ENCODE measurements around the gene FYCO1.
"Not testable (repeated sequence)": the region's sequence is repeated elsewhere in the genome, so short reads cannot be mapped to it uniquely, and the experiment has no call there.

FYCO1 gene

DNA sequence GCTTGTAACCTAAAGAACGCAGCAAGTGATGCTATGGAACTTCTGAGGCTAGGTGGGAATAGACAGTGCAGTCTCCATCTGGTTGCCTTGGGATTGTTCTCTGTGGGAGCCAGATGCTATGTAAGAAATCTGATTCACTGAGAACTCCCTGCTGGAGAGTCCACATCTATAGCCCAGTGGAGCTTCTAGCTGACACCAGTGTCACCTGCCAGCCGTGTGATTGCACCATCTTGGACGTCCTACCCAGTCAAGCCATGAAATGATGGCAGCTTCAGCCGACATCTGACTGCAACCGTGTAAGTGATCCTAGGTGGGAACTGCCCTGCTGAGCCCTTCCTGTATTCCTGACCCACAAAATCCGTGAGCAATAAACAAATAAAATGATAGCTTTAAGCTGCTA is 12.4 kb upstream of the FYCO1 start:
- no peak for DNase-seq

DNA sequence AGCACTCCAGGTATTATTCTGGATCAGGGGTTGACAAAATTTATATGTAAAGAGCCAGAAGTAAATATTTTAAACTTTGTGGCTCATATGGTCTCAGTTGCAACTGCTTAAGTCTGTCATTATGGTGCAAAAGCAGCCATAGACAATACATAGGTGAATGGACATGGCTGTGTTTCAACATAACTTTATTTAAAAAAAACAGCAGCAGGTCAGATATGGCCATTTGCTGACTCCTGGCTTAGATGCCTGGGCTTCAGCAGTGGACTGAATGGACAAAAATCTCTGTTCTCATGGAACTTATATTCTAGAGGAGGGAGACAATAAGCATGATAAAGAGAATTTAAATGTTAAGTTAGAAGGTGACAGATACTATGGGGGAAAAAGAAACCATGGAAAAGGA is 11.7 kb upstream of the FYCO1 start:
- no peak for DNase-seq

DNA sequence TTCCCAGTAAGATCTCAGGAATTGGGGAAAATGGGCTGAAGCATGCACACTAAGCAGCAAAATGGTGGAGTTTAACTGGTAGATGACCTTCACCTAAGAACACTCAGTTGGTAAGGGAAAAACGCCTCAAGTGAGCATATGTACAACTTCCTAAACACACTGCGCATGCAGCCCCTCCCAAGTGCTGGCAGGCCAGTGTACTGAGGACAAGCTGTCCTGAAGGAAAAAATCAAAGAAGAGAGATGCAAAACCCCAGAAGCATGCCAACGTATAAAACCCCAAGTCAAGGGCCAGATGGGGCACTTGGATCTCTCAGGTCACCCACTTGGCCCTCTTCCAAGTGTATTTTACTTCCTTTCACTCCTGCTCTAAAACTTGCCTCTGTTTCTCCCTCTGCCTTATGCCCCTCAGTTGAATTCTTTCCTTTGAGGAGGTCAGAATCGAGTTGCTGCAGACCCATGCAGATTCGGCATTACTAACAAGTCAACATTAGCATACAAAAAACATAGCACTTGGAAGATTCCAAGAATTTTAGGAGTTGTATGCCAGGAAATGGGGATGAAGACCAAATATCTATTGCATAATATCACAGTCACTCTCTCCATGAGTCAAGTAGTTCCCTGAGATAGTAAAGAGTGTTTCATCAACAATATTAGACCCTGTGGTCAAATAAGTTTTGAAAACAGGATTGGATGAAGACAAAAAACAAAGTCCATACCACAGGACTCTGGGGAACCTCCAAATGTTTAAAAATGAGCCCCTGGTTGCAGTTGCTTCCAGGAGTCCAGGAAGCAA is 10.8 kb upstream of the FYCO1 start:
- no peak for DNase-seq

DNA sequence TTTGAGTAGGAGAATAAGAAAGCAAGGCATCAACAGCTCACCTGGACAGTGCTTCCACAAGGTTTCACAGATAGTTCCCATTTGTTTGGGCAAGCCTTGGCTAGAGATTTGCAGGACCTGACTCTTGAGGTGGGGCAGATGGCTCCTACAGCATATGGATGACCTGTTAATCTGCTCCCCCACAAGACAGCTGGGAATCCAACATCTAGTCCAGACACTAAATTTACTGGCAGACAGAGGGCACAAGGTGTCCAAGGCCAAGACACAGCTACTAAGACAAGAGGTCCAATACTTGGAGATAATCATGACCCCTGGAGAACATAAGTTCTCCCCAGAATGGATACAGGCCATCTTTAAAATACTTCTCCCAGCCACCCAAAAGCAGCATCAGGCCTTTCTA is 8.1 kb upstream of the FYCO1 start:
- not testable (repeated sequence) for DNase-seq

DNA sequence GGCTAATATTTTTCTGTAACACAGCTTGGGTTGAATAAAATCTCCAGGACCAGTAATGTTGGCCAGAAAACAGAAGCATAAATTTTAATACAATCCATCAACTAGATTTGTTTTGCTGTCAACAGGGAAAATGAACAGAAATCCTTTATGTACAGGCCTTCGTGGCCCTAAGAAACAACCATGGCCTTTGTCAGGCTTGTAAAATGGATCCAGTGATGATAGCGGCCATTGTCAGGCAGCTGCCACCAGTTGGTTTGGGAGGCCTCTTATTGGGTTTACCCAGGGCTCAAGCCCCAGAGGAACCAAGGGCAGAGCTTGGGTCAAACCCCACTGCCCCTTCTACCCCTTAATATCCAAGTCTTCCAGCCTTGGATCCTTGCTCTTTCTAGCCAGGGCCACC is 5.6 kb upstream of the FYCO1 start:
- DNase-seq, result no peak

DNA sequence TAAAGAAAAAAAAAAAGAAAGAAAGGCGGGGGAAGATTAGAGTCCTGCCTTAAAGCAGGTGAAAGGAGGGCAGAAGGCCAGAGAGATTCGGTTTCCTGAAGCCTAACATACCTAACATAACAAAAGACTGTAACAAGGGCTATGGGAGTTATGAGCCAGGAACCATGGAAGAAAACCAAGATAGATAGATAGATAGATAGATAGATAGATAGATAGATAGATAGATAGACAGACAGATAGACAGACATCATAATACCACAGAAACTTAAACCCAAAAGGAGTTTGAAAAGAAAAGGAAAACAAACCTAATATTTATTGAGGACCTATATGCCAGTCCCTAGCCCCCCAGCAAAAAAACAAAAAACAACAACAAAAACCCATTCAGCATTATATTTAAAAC is 2.3 kb upstream of the FYCO1 start:
- no peak for DNase-seq

DNA sequence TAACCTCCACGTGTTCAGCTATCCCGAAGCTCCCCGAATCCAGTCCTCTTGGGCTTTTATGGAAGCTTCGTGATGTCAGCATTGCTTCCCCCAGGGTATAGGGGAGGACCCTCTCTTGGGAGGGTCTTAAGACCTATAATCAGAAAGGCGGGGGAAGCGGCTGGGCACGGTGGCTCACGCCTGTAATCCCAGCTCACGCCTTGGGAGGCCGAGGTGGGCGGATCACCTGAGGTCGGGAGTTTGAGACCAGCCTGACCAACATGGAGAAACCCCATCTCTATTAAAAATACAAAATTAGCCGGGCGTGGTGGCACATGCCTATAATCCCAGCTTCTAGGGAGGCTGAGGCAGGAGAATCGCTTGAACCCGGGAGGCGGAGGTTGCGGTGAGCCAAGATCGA is 1.9 kb upstream of the FYCO1 start:
- not testable (repeated sequence) for DNase-seq

DNA sequence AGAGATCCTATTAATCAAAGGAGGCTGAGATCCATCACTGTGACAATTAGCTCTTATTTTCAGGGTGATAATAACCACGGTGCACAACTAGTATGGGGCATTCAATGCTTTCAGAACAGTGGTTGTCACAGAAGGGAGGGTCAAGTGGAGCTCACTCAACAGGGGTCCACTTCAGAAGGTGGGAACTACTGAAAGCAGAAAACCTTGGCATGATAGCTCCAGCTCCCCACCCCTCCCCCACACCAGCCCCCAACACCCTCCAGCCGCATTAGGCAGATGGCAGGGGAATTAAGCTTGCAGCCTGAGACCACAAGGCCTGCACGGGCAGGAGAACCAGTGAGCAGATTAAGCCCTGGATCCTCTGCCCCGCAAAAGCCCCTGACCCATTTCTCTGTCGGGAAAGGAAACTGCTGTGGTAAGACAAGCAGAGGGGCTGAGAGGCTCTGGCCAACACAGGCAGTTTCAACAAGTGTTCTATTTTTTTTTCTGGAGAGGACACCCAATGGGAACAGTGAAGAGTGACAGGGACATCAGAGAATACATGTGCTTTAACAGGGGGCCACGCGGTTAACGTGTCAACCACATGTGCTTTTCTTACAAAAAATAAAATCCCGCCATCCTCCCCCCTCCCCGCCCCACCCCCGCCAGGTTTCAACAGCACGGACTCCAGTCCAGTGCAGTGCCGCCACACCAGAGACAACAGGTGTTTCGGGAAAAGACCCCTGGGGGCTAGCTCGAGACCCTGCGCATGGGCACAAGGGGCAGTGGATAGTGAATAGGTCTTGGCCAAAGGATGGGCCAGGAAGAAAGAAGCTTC is 997 bp downstream of the FYCO1 start:
- no peak for DNase-seq

DNA sequence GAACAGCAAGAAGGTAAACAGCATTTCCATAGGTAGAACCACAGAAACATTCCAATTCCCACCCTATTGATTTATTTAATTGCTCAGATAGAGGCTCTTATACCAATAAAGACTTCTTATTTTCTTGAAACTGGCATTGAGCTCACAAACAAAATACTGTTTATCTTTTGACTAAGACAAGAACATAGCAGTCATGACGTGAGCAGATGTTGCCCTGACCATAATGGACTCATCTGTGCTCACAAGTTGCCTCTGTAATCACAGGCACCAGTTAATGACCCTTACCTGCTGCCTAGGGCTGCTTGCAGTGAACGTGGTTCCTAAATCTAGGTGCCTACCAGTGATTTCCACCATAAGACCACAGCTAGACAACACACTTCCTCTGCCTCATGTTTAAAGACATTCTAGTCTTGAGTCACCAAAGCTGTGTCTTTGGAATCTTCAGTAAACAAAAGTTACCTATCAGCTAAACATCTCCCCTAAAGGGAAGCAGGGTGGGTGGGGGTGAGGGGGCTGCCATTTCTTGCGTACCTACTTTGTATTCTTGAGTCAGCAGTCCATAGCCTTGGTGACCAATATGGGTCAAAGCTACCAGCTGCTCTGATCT is 2.1 kb downstream of the FYCO1 start:
- no peak for DNase-seq

DNA sequence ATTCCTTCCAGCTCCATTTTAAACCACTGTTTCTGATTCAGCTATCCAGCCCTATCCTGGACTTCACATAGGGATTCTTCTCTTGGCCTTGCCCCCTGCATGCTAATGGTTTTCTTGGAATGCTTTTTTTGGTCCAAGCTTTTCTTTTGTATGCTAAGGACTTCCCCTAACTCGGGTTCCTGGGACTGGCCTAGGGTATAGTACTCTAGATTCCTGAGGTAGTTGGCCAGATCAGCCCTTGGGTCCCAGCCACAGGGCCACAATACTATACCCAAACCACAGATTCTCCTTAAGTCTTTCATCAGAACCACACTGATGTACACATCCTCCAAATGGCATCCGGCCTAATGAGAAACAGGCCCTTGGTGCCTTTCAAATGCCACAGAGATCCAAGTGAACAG is 2.8 kb downstream of the FYCO1 start:
- no peak for DNase-seq

DNA sequence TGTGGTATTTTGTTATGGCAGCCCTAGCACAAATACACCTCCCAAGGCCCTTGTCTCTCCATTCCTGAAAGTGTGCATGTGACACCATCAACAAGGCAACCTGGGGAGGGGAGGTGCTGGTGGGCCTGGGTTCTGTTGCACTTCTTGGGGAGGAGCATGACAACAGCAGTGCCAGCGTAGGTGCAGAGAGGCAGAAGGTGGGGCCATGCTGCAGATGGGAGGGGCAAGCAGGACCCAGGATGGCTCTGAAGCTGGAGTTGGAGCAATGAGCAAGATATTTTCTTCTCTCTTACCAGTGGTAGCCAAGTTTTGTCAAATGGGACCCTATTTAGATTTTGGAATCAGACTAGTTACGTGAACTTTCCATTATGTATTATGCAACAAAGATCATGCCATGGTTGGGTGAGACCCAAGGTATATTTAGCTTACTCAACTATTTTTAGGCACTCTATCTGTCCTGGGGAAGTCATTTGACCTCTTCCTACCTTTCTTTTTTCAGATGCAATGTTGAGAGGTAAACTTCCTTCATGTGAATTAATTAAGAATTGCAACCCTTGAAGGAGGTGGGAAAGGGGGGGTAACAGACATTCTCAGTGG is 3.4 kb downstream of the FYCO1 start:
- no peak for DNase-seq

DNA sequence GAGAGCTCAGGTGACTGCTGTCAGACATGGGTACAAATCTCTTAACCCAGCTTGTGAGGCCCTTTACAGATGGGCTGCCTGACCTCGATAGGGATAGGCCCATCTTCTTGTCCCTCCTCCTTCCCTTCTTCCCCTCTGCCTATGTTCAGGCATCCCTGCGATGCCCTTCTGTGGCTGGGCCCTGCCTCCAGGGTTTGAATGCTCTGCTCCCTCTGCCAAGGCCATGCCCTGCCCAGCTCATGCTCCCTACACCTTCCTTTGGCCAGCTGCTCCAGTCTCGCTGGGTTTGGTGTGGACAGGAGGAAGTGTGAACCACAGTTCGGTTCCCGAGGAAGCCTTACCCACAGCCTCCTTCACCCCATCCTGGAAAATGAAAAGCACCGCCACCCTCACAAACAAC is 4.3 kb downstream of the FYCO1 start:
- no peak for DNase-seq

DNA sequence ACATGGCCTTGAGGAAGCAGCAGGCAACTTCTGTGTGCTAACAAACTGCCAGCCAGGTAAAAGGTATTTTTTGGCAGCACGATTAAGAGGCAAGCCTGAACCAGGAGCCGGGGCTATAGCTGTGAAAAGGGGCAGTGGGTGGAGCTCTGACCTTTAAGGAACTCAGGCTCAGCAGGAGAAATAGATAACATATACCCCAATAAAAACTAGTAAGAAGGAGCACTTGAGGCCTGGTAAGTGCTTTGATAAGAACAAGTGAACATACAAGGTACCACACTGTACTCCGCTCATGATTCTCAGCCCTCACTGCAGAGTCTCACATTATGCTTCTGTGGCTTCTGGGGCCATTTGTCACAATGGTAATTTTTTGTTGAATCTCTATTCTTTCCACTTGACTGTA is 5.4 kb downstream of the FYCO1 start:
- DNase-seq, result no peak

DNA sequence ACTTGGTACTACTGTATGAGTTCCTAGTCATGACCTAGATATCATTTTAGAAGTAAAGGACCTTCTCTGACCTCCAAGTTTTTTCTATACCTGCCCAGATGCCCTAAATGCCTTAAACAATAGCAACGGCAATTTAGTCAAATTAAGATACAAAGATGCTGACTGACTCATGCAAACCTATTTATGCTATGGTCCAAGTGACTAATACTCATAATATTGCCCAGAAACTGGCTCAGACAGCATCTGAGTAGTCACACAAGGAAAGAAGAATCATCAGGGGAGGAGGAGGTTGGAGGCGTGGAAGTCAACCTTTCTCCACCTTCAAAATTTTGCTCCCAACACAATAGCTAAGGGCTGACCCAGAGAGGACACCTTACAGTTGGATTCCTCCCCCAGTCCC is 6.8 kb downstream of the FYCO1 start:
- no peak for DNase-seq

DNA sequence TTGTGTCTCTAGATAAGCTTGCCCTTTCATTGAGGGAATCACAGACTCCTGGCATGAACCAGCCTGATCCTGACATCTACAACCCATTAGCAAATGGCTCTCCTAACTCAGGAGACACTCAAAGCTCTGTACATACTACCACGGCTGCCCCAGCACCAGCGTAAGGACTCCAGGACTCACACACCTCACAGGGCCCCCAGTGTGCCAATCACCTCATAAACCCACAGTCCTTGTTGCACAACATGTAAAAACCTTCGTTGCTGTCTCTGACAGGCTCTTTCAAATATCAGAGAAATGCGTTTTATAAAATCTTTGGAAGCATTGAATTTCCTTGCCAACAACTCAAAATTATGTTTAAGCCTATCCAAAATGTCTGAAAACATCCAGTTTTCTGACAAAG is 7.3 kb downstream of the FYCO1 start:
- no peak for DNase-seq

DNA sequence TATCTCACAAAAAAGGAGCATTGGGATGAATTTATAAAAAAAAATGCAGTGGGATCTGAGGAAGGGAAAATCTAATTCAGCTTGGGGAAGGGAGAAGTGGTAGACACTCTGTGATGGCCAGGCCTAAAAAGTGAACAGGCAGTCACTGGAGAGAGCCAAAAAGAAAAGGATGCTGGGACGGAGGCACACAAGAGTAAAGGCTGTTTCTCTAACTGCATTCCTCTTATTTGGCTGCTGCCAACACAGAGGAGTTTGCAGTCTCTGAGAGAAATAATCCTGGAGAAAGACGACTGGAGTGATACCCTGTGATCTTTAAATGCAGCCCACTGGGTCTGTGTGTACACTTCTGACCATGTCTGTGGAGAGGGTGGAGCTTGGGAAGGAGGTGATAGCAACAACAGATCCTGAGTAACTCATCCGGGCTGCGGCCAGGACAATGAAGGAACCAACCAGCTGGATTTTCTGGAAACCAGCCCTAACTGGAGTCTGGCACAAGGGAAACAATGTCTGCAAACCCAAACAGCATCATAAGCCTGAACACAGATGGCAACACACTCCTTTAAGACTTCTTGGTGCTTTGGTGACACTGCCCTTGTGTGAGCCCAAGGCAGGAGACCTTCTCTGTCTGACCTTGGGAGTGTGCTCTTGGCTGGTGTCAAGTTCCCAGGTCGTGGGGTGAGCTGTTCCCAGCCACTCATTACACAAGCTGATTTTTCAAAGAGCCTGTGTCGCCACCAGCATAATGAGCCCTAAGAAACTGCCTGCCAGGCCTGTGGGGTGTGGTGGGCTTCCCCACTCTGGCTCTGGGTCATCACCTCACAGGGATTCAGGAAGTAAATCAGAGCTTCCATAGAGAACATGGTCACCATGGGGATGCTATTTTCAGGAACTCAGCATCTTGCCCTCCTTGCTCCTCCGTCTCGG is 8.0 kb downstream of the FYCO1 start:
- DNase-seq, result no peak

DNA sequence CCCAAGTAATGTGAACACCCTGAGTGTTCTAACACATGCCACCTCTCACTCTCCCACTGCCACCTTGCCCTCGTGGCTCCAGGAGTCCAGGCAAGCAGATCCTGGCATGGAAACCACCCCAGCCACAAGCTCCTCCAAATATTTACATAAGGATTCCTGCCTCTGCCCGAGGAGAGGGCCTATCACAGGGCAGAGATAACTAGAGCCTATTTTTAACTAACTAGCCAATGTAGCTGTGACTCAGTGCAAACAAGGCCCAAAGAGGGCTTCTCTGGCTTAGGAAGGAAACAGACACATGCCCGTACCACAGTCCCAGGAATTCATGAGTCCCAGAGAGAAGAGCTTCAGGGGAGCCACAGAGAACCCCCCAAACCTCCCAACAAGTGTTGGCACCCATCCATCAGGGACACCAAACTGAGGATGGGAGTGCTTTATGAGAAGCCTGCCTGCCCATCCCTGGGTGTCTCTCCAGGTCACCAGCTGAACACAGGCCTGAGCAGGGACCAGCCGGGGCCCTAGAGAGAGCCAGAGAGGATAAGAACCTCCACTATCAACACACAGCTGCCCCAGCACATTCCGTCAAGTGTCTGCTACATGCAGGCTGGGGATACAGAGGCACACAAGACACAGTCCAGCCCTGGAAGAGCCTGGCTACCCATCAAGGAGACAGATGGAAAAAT is 9.2 kb downstream of the FYCO1 start:
- no peak for DNase-seq

DNA sequence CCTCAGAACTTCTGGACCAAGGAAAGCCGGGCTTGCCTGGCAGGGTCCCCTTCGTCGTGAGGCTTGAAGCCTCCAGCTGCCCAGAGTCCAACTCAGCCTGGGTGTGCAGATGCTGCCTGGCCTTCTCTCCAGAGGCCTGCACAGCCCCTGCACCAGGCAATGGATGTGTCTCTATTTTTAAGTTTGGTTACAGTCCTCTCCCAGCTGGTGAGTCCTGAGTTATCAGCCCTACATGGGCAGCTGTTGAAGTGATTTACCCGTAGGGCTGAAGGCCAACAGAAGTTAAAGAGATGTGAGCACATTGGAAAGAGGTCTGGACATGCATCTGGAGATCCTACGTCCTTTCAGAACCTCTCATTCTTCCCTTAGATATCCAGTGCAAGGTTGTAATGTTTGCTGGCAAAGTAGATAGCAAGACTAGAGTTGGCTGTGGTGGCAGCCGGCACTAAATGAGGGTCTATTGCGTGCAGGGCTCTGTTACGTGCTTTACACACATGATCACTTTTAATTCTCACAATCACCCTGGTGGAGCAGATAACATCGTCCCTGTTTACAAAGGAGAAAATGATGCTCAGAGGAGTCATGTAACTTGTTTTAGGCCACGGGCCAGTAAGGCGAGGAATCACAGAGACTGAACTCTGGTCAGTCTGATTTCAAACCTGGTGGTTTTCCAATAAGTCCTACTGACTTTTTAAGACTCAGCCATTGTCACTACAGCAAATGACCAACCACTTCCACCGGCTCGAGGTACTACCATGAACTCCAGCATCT is 9.9 kb downstream of the FYCO1 start:
- no peak for DNase-seq

DNA sequence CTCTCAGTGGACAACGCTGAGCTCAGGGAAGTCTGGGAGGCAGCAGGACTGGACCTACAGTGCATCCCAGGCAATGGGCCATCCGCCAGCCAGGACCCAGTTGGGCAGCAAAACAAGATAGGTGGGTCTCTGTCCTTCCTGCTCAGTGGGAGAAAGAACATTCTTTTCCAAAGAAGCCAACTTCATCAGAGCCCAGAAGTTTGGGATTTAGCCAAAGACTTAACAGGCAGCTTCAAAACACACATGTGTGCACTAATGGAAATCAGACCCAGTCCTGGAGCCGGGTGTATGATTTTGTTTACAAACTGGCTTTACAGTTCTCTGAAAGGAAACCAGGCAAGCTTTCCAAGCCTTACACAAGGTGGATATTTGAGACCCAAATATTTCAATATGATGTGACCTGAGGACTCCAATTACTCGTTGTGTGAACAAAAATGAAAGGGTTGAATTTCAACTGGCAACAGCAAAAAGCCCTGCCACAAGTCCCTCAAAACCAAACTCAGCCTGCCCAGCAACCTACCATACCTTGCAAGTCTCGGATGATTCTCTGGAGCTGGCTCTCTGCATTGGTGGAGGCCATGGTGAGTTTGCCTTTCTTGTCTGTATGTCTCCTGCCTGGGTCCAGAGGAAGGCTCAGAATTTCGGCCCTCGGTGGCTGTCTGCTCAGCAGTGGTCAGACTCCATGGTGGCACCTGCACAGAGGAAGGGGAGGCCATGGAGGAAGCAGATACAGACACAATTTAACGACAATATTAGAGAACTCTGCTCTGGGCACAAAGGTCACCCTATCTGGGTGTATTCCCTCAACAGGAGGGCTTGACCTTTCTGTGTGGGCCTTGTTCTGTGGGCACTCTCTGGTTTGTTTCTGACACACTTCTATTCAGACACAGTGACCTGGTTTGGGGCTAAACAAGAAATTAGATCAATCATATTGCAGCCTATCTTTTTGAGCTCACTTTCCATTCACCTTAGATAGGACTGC is 11.0 kb downstream of the FYCO1 start:
- DNase-seq, result no peak

DNA sequence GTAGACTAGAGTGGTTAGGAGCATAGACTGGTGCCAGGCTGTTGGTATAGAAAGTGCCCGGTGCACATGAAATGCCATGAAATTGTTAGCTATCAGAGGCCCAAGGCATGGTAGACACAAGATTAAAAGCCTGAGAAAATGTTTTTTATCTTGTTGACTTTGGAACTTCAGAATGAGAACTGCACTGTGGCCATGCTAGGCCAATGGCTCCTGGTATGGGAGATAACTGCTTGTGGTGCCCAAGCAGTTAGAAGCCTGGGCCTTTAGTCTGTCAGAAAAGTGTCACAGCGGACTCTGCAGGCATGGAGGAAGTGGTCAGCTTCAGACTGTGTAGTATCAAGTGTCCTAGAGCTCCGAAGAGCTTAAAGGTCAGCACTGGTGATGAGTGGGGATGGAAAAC is 11.9 kb downstream of the FYCO1 start:
- no peak for DNase-seq
